WERI-Rb-1 (cell line): Measurements from ENCODE around the gene CNOT10.

Experiments
- DNase-seq: peaks from one replicate; pipeline ENCODE4 v3.0.0-alpha.2; 2020
- H3K27ac ChIP-seq: fragments of 250-450 bp; sonication (Bioruptor Pico); 2 replicates; pipeline ENCODE4 v1.5.1; 2020; ENCODE audit warnings: mild to moderate bottlenecking, moderate library complexity
- H3K27me3 ChIP-seq: fragments of 250-450 bp; sonication (Bioruptor Pico); 2 replicates; pipeline ENCODE4 v1.5.1; 2021; ENCODE audit warnings: mild to moderate bottlenecking, low read depth, moderate library complexity; ENCODE audit not compliant: insufficient read depth, severe bottlenecking
- H3K36me3 ChIP-seq: fragments of 250-450 bp; sonication (Bioruptor Pico); 2 replicates; pipeline ENCODE4 v1.5.1; 2020; ENCODE audit warnings: mild to moderate bottlenecking, moderate library complexity
- H3K4me3 ChIP-seq: 2 replicates; pipeline ENCODE4 v1.5.1; 2011; ENCODE audit warnings: low read depth, mild to moderate bottlenecking, control low read depth, low read length
- H3K9me3 ChIP-seq: fragments of 250-450 bp; sonication (Bioruptor Pico); 2 replicates; pipeline ENCODE4 v1.5.1; 2021; ENCODE audit warnings: mild to moderate bottlenecking, moderate library complexity; ENCODE audit not compliant: severe bottlenecking
- CTCF ChIP-seq: IDR thresholded peaks from 2 replicates; pipeline ENCODE4 v1.5.1; 2011; ENCODE audit warnings: low read depth, mild to moderate bottlenecking, control low read depth, inconsistent platforms, low read length

Gene CNOT10

GRCh38 chr3:32691847-32692246 lies 6.9 kb downstream of the CNOT10 start:
- Histone ChIP-seq H3K27ac (no peak overlapping the region), H3K27me3 (no peaks in the 10 kb centered on the region), H3K9me3 (no peaks in the 10 kb centered on the region), H3K4me3 (no peak overlapping the region), H3K36me3 (peaks cover 31% of the 10 kb centered on the region)
- DNase-seq: no peak
- TF ChIP-seq CTCF: no peak

- no peak overlapping the region for H3K27ac ChIP-seq
- no peak overlapping the region for H3K4me3 ChIP-seq
- H3K27me3 ChIP-seq: no peaks in the 10 kb centered on the region
- TF ChIP-seq CTCF: no peak
- H3K36me3 ChIP-seq: peaks cover 10% of the 10 kb centered on the region
- H3K9me3 ChIP-seq: no peaks in the 10 kb centered on the region
- no peak for DNase-seq
Observed at GRCh38 chr3:32696523-32696922, 11.5 kb downstream of the CNOT10 start.

- Histone ChIP-seq H3K27me3 (no peaks in the 10 kb centered on the region), H3K9me3 (no peaks in the 10 kb centered on the region), H3K36me3 (peaks cover 2% of the 10 kb centered on the region; the same call in 1 of the 2 replicates), H3K4me3 (no peak overlapping the region), H3K27ac (no peak overlapping the region)
- DNase-seq: no peak
- TF ChIP-seq CTCF: no peak
Observed at GRCh38 chr3:32698506-32698905, 13.5 kb downstream of the CNOT10 start.

GRCh38 chr3:32699429-32699828 lies 14.4 kb downstream of the CNOT10 start:
- DNase-seq: no peak
- H3K36me3 ChIP-seq: peaks cover 3% of the 10 kb centered on the region; the same call in 1 of the 2 replicates
- no peaks in the 10 kb centered on the region for H3K27me3 ChIP-seq
- H3K27ac ChIP-seq: no peak overlapping the region
- H3K9me3 ChIP-seq: no peaks in the 10 kb centered on the region
- no peak for TF ChIP-seq CTCF
- no peak overlapping the region for H3K4me3 ChIP-seq

- no peak for TF ChIP-seq CTCF
- DNase-seq: no peak
- H3K36me3 ChIP-seq: peaks cover 5% of the 10 kb centered on the region; the same call in 1 of the 2 replicates
- H3K27ac ChIP-seq: no peak overlapping the region
- no peak overlapping the region for H3K4me3 ChIP-seq
- H3K27me3 ChIP-seq: no peaks in the 10 kb centered on the region
- no peaks in the 10 kb centered on the region for H3K9me3 ChIP-seq
Observed at GRCh38 chr3:32700244-32700643, 15.3 kb downstream of the CNOT10 start.

GRCh38 chr3:32703491-32703972 lies 18.5 kb downstream of the CNOT10 start:
- Histone ChIP-seq H3K27ac (no peak overlapping the region), H3K36me3 (peaks cover 15% of the 10 kb centered on the region), H3K4me3 (no peak overlapping the region), H3K9me3 (no peaks in the 10 kb centered on the region), H3K27me3 (no peaks in the 10 kb centered on the region)
- no peak for TF ChIP-seq CTCF
- no peak for DNase-seq
